K562 (cell line): ENCODE measurements around the gene MRPL9. TPM values are rescaled to one million over a fixed set of nuclear protein-coding genes. Genes with fewer than 3 reads are reported as not detected.

Source experiments
- ATAC-seq: fragments of 200-7000 bp; cut with Tn5 transposase; 3 replicates; pipeline ENCODE4 v1.9.1; 2020; ENCODE audit warnings: moderate library complexity
- BruUV-seq: library from RNA; stranded (reverse); fragments of 400-500 nt; replicated peaks from 2 replicates; lab custom pipeline; 2021; lab: Mats Ljungman, UMichigan
- CTCF ChIA-PET: fragments of 300-600 bp; formaldehyde crosslinking; extraction: SDS; loops from one replicate; lab custom pipeline; 2021; ENCODE audit warnings: low intra/inter-chr PET ratio; lab: Yijun Ruan, JAX
- POLR2A ChIA-PET: fragments of 300-600, 350-650 bp; sonication (Branson Sonifier 250); formaldehyde crosslinking; extraction: SDS; loops from one replicate; lab custom pipeline; 2021; ENCODE audit warnings: antibody characterized with exemption, inconsistent platforms; lab: Yijun Ruan, JAX
- DNase-seq, 4 experiments: peaks; one replicate each; pipeline versions ENCODE4 v3.0.0 to v3.0.0-alpha.2; 2011 to 2018; ENCODE audit warnings: low spot score in 3 of 4, mixed read lengths in 3 of 4; ENCODE audit errors: extremely low read depth in 1 of 4
- FAIRE-seq: peaks from 2 replicates; lab custom pipeline; 2011; peaks lifted over from hg19 to GRCh38; lab: Jason Lieb, UNC
- H2AFZ ChIP-seq: 2 replicates; pipeline ENCODE4 v1.6.0; 2011; ENCODE audit warnings: low read depth, low read length, control low read depth, inconsistent platforms
- H3K27ac ChIP-seq: fragments of 200-600 bp; 3 replicates; pipeline ENCODE4 v1.8.0; 2011; ENCODE audit warnings: low read depth, mild to moderate bottlenecking, control low read depth, inconsistent platforms, low read length, moderate library complexity, mixed read lengths; ENCODE audit errors: extremely low read depth
- H3K27me3 ChIP-seq, 2 experiments: fragments of 300-600 bp in 1 of 2; 2 replicates in 1 of 2; 3 replicates in 1 of 2; pipeline versions ENCODE4 v1.6.0 to v1.8.0; 2011; ENCODE audit warnings: inconsistent platforms in 2 of 2, low read length in 2 of 2, mild to moderate bottlenecking in 1 of 2, mixed read lengths in 1 of 2, moderate library complexity in 1 of 2; ENCODE audit not compliant: control insufficient read depth in 2 of 2, insufficient read depth in 2 of 2
- H3K36me3 ChIP-seq: fragments of 300-600 bp; 3 replicates; pipeline ENCODE4 v1.8.0; 2011; ENCODE audit warnings: mild to moderate bottlenecking, low read length, inconsistent platforms; ENCODE audit not compliant: control insufficient read depth, insufficient read depth
- H3K4me1 ChIP-seq, 2 experiments: fragments of 200-600 bp in 1 of 2; replicated peaks in 1 of 2; 2 replicates in 1 of 2; 3 replicates in 1 of 2; pipeline versions ENCODE4 v1.5.1 to v1.8.0; 2011; ENCODE audit warnings: inconsistent platforms in 2 of 2, low read length in 2 of 2, mild to moderate bottlenecking in 1 of 2, mixed read lengths in 1 of 2, moderate library complexity in 1 of 2; ENCODE audit not compliant: control insufficient read depth in 2 of 2, insufficient read depth in 2 of 2
- H3K4me2 ChIP-seq: 2 replicates; pipeline ENCODE4 v1.6.1; 2011; ENCODE audit warnings: low read length, control low read depth, inconsistent platforms, mixed read lengths; ENCODE audit not compliant: insufficient read depth
- H3K4me3 ChIP-seq: fragments of 200-600 bp; sonication (generic), shearing (Covaris generic); 2 replicates; pipeline ENCODE4 v1.5.1; 2016; ENCODE audit warnings: control low read depth, inconsistent platforms
- H3K79me2 ChIP-seq: fragments of 200-600 bp; 3 replicates; pipeline ENCODE4 v1.8.0; 2011; ENCODE audit warnings: low read length, inconsistent platforms; ENCODE audit not compliant: control insufficient read depth, insufficient read depth
- H3K9ac ChIP-seq, 2 experiments: 2 replicates each; pipeline versions ENCODE4 v1.6.0 to v1.6.1; 2011; ENCODE audit warnings: low read depth in 2 of 2, low read length in 2 of 2, control low read depth in 1 of 2, inconsistent platforms in 1 of 2, mild to moderate bottlenecking in 1 of 2, mixed read lengths in 1 of 2; ENCODE audit not compliant: insufficient read depth in 1 of 2
- H3K9me1 ChIP-seq: one replicate; pipeline ENCODE4 v1.6.0; 2011; ENCODE audit warnings: inconsistent platforms, mild to moderate bottlenecking, low read length, moderate library complexity; ENCODE audit not compliant: control insufficient read depth, insufficient read depth
- H3K9me3 ChIP-seq: replicated peaks from 2 replicates; pipeline ENCODE4 v1.5.1; 2011; ENCODE audit warnings: low read depth, low read length, inconsistent platforms; ENCODE audit not compliant: control insufficient read depth, insufficient read depth
- H4K20me1 ChIP-seq: replicated peaks from 2 replicates; pipeline ENCODE4 v1.6.1; 2011; ENCODE audit warnings: low read length, inconsistent platforms, mixed read lengths; ENCODE audit not compliant: control insufficient read depth, insufficient read depth
- ATF7 ChIP-seq: fragments of 450-650 bp; IDR thresholded peaks from 2 replicates; pipeline ENCODE4 v1.7.1; 2014; ENCODE audit warnings: mild to moderate bottlenecking, moderate library complexity
- CBX8 ChIP-seq: fragments of 200-600 bp; sonication (generic); IDR thresholded peaks from 2 replicates; pipeline ENCODE4 v1.6.1; 2012; ENCODE audit warnings: borderline replicate concordance, mixed run types, low read depth, mild to moderate bottlenecking, moderate library complexity, mixed read lengths, low read length, control low read depth, inconsistent platforms; ENCODE audit not compliant: poor library complexity, severe bottlenecking; ENCODE audit errors: extremely low read depth
- NFIC ChIP-seq: fragments of 450-650 bp; IDR thresholded peaks from 2 replicates; pipeline ENCODE4 v1.6.1; 2017; ENCODE audit warnings: mild to moderate bottlenecking, inconsistent platforms
- SMARCB1 ChIP-seq: IDR thresholded peaks from 2 replicates; pipeline ENCODE4 v1.6.1; 2011; ENCODE audit warnings: improper control_type of control experiment, low read depth; ENCODE audit not compliant: insufficient read length
- ZNF586 ChIP-seq: fragments of 450-650 bp; formaldehyde crosslinking; conservative IDR thresholded peaks from 2 replicates; pipeline ENCODE4 v1.4.0; 2020; ENCODE audit warnings: mild to moderate bottlenecking, moderate library complexity
- WGBS: fragments of 100-300 bp; shearing (Covaris generic); methylation state at CpG from one replicate; pipeline ENCODE4 v1.1.6; 2016; ENCODE audit warnings: low coverage, mixed read lengths; ENCODE audit not compliant: insufficient coverage; ENCODE audit errors: missing lambda C conversion rate; 5-methylcytosine and 5-hydroxymethylcytosine counted together
- in situ Hi-C: fragments of 300-500 bp; cut with MboI; formaldehyde crosslinking; loops from 4 replicates; pipeline ENCODE4 v1.15.0; 2018; ENCODE audit warnings: inconsistent platforms, mixed read lengths
- intact Hi-C: fragments of 100-400 bp; cut with micrococcal nuclease; formaldehyde crosslinking; loops from 2 replicates; pipeline ENCODE4 v1.14.2; 2022
- polyA plus RNA-seq, 8 experiments: library from polyadenylated mRNA; depleted of rRNA in 4 of 8; stranded (reverse) in 5 of 8; unstranded in 3 of 8; fragments of >200 nt; fragmentation: Nextera tagmentation in 2 of 8; fragmentation: Illumina TruSeq in 1 of 8; extraction: Ambion mirVana in 2 of 8; extraction: Trizol in 1 of 8; gene quantifications; 2 replicates each; pipeline versions ENCODE4 v1.2.1 to v1.2.3, GENCODE V29; 2011 to 2014; ENCODE audit warnings: inconsistent platforms in 1 of 8, missing spikeins in 1 of 8
- total RNA-seq, 7 experiments: library from RNA; depleted of rRNA in 6 of 7; stranded (reverse); fragments of >200 nt in 6 of 7; fragmentation: Illumina TruSeq in 2 of 7; extraction: Trizol in 2 of 7; gene quantifications; 2 replicates each; pipeline versions ENCODE4 v1.2.1 to v1.2.3, GENCODE V29; 2011 to 2021; ENCODE audit warnings: low replicate concordance in 1 of 7
- TF ChIP-seq, protein P1 (sequence below): sonication (generic); formaldehyde crosslinking; IDR thresholded peaks from 2 replicates; pipeline ENCODE4 v1.8.1; 2023; ENCODE audit warnings: mild to moderate bottlenecking, missing genetic modification reagents
- TF ChIP-seq, protein P2 (sequence below), 3 experiments: IDR thresholded peaks in 2 of 3; conservative IDR thresholded peaks in 1 of 3; 2 replicates each; pipeline ENCODE4 v1.5.1; 2011 to 2012; ENCODE audit warnings: low read length in 3 of 3, mild to moderate bottlenecking in 3 of 3, control low read depth in 2 of 3, improper control_type of control experiment in 1 of 3, inconsistent platforms in 1 of 3, low read depth in 1 of 3, mixed read lengths in 1 of 3, moderate library complexity in 1 of 3; ENCODE audit not compliant: insufficient read depth in 2 of 3

Gene MRPL9
- total and polyA plus RNA-seq, 9 of the 15 experiments (the other 6 are each of a cell fraction or from before 2014, with no cell fraction given), result 38.0 to 162 (median 111) TPM

DNA sequence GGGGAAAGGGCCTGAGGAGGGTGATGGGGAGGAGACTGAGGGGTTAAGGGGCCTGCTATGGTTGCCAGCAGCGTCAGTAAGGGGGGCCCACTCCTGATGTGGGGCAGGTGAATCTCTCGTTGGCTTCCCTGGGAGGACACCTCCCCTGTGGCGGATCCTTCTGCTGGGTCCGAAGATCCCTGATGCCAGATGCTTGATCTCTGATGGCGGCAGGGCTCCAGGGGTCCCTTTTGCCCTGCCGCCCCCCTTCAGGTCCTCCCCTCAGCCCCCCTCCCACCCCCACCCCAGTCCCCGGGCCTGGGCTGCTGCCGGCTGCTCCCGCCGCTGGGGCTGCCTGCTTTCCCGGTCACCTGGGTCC lies 46.9 kb downstream of the MRPL9 start (continued):
- no peak for TF ChIP-seq CBX8
- TF ChIP-seq, protein P1, sequence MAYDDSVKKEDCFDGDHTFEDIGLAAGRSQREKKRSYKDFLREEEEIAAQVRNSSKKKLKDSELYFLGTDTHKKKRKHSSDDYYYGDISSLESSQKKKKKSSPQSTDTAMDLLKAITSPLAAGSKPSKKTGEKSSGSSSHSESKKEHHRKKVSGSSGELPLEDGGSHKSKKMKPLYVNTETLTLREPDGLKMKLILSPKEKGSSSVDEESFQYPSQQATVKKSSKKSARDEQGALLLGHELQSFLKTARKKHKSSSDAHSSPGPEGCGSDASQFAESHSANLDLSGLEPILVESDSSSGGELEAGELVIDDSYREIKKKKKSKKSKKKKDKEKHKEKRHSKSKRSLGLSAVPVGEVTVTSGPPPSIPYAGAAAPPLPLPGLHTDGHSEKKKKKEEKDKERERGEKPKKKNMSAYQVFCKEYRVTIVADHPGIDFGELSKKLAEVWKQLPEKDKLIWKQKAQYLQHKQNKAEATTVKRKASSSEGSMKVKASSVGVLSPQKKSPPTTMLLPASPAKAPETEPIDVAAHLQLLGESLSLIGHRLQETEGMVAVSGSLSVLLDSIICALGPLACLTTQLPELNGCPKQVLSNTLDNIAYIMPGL (CRISPR knock-in tag), result no peak
- no peak for TF ChIP-seq SMARCB1

DNA sequence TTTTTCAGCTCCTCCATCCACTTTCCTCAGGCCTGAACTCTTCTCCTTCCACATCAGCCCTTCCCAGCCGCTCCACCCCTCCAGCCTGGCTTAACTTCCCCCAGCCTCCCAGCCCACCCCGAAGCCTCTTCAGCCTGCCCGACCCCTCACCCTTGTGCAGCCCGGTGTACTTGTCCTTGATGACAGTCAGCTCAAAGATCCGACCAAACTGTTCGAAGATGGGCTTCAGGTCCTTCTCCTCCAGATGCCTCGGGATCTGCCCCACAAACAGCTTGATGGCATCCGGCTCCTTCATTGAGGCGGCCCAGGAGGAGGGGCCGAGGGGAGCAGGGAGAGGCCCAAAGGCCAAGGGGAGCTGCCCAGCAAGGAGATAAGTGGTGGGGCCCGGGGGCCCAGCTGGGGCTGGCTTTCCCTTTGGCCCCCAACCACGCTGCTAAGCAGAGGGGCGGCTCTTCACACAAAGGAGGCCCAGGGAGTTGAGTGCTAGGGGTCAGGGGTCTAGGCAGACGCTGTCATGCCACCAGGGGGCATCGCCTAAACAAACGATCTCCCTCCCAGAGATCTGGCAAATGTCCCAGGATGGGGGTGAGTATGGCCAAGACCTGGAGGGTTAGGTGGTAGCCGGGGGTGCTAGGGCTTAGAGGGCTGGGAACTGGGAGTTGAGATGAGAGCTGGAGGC lies 47.4 kb downstream of the MRPL9 start:
- ATAC-seq (no peak), DNase-seq (peak; percentile 17 to 56 (median 34)), FAIRE-seq (no peak)
- intact Hi-C loops, result no loop called here
- Histone ChIP-seq H3K4me3 (no peak overlapping the region), H3K9ac (no peak overlapping the region), H3K9me3 (no peaks in the 10 kb centered on the region), H3K9me1 (no peaks in the 10 kb centered on the region)
- CTCF ChIA-PET, result interaction anchor here (0.5 kb wide), 1 partner anchor 20 kb away, joined by 3 read pairs; no protein-coding TSS in a partner anchor
- 5% methylated on average over 17 of the region's 17 CpGs for WGBS
- TF ChIP-seq NFIC (peak; percentile 58), ATF7 (0 out of 2 replicates have a peak, but pooled peaks have one; percentile 0), ZNF586 (CRISPR knock-in tag) (no peak)
- TF ChIP-seq, protein P2, sequence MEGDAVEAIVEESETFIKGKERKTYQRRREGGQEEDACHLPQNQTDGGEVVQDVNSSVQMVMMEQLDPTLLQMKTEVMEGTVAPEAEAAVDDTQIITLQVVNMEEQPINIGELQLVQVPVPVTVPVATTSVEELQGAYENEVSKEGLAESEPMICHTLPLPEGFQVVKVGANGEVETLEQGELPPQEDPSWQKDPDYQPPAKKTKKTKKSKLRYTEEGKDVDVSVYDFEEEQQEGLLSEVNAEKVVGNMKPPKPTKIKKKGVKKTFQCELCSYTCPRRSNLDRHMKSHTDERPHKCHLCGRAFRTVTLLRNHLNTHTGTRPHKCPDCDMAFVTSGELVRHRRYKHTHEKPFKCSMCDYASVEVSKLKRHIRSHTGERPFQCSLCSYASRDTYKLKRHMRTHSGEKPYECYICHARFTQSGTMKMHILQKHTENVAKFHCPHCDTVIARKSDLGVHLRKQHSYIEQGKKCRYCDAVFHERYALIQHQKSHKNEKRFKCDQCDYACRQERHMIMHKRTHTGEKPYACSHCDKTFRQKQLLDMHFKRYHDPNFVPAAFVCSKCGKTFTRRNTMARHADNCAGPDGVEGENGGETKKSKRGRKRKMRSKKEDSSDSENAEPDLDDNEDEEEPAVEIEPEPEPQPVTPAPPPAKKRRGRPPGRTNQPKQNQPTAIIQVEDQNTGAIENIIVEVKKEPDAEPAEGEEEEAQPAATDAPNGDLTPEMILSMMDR (IDR thresholded peaks at IDR 0.05 in 2 of 3, conservative IDR thresholded peaks at IDR 0.05 in 1 of 3; ENCODE audit: insufficient read depth in 2 of 3, low read depth in 1 of 3, low read length in 3 of 3), result 0 out of 6 replicates have a peak, but pooled peaks of 2 of the 3 experiments have one; percentile 3 to 20
- TF ChIP-seq, all 486 proteins: peak for 3
- no peak overlapping the region for H2AFZ ChIP-seq
- no peaks in the 10 kb centered on the region for H3K36me3 ChIP-seq
- POLR2A ChIA-PET, result interaction anchor here (0.7 to 1.7 kb wide), 3 partner anchors 13 to 434 kb away, joined by 4 to 7 read pairs (median 5); no protein-coding TSS in a partner anchor
- no TSS peak for BruUV-seq
- H3K27me3 ChIP-seq, result peaks cover 6 to 54% of the 10 kb centered on the region in 2 experiments; a peak in 2 of 5 replicates
- no peak overlapping the region for H3K4me2 ChIP-seq
- no peak overlapping the region for H3K27ac ChIP-seq
- in situ Hi-C loops, result no loop called here
- peaks cover 13 to 17% of the 10 kb centered on the region in 2 experiments; a peak in 4 of 5 replicates for H3K4me1 ChIP-seq
- no peaks in the 10 kb centered on the region for H3K79me2 ChIP-seq
- H4K20me1 ChIP-seq, result peaks cover 26% of the 10 kb centered on the region
